MM.1S (cell line): ENCODE results near the gene CCNB2.

Source experiments
- DNase-seq: peaks from one replicate; pipeline ENCODE4 v3.0.0-alpha.2; 2015
- H2AFZ ChIP-seq: fragments of 300-600 bp; sonication (generic); 2 replicates; pipeline ENCODE4 v1.6.0; 2016; ENCODE audit warnings: antibody characterized with exemption, low read length
- H3F3A ChIP-seq: fragments of 300-600 bp; sonication (generic); 2 replicates; pipeline ENCODE4 v1.6.1; 2016; ENCODE audit warnings: mild to moderate bottlenecking, antibody characterized with exemption, low read length, moderate library complexity, mixed read lengths; ENCODE audit not compliant: insufficient read depth
- H3K27ac ChIP-seq: fragments of 300-600 bp; sonication (generic); 2 replicates; pipeline ENCODE4 v1.5.1; 2016; ENCODE audit warnings: mild to moderate bottlenecking, low read length
- H3K27me3 ChIP-seq: fragments of 300-600 bp; sonication (generic); replicated peaks from 2 replicates; pipeline ENCODE4 v1.6.0; 2016; ENCODE audit warnings: low read length; ENCODE audit not compliant: insufficient read depth
- H3K36me3 ChIP-seq: fragments of 300-600 bp; sonication (generic); replicated peaks from 2 replicates; pipeline ENCODE4 v1.6.1; 2016; ENCODE audit warnings: mild to moderate bottlenecking, low read length, mixed read lengths; ENCODE audit not compliant: insufficient read depth
- H3K4me1 ChIP-seq: fragments of 300-600 bp; sonication (generic); 2 replicates; pipeline ENCODE4 v1.6.1; 2016; ENCODE audit warnings: low read length, mixed read lengths
- H3K4me2 ChIP-seq: fragments of 300-600 bp; sonication (generic); 2 replicates; pipeline ENCODE4 v1.6.0; 2016; ENCODE audit warnings: low read depth, low read length
- H3K4me3 ChIP-seq: fragments of 300-600 bp; sonication (generic); 2 replicates; pipeline ENCODE4 v1.5.1; 2016; ENCODE audit warnings: low read length, mixed read lengths
- H3K79me2 ChIP-seq: fragments of 300-600 bp; sonication (generic); 2 replicates; pipeline ENCODE4 v1.6.1; 2016; ENCODE audit warnings: mixed run types, low read length, mixed read lengths
- H3K9ac ChIP-seq: fragments of 300-600 bp; sonication (generic); 2 replicates; pipeline ENCODE4 v1.6.1; 2016; ENCODE audit warnings: low read length, mixed read lengths
- H3K9me2 ChIP-seq: fragments of 300-600 bp; sonication (generic); replicated peaks from 2 replicates; pipeline ENCODE4 v1.6.1; 2016; ENCODE audit warnings: mild to moderate bottlenecking, low read length, mixed read lengths; ENCODE audit not compliant: insufficient read depth
- H3K9me3 ChIP-seq: fragments of 300-600 bp; sonication (generic); replicated peaks from 2 replicates; pipeline ENCODE4 v1.6.1; 2016; ENCODE audit warnings: mild to moderate bottlenecking, low read length, mixed read lengths; ENCODE audit not compliant: insufficient read depth
- H4K20me1 ChIP-seq: fragments of 300-600 bp; sonication (generic); 2 replicates; pipeline ENCODE4 v1.6.1; 2016; ENCODE audit warnings: mild to moderate bottlenecking, low read length, moderate library complexity, mixed read lengths; ENCODE audit not compliant: insufficient read depth
- CTCF ChIP-seq: fragments of 300-600 bp; sonication (generic); IDR thresholded peaks from 2 replicates; pipeline ENCODE4 v1.5.1; 2016; ENCODE audit warnings: antibody characterized with exemption, low read length, mixed read lengths
- EZH2 ChIP-seq: fragments of 300-600 bp; sonication (generic); optimal IDR thresholded peaks from 2 replicates; pipeline ENCODE3; 2017; ENCODE audit warnings: low read depth, mild to moderate bottlenecking, antibody characterized with exemption, low read length, mixed read lengths
- EZH2phosphoT487 ChIP-seq: fragments of 300-600 bp; sonication (generic); IDR thresholded peaks from 2 replicates; pipeline ENCODE4 v1.6.1; 2018; ENCODE audit warnings: antibody characterized with exemption, low read length

CCNB2 gene

DNA sequence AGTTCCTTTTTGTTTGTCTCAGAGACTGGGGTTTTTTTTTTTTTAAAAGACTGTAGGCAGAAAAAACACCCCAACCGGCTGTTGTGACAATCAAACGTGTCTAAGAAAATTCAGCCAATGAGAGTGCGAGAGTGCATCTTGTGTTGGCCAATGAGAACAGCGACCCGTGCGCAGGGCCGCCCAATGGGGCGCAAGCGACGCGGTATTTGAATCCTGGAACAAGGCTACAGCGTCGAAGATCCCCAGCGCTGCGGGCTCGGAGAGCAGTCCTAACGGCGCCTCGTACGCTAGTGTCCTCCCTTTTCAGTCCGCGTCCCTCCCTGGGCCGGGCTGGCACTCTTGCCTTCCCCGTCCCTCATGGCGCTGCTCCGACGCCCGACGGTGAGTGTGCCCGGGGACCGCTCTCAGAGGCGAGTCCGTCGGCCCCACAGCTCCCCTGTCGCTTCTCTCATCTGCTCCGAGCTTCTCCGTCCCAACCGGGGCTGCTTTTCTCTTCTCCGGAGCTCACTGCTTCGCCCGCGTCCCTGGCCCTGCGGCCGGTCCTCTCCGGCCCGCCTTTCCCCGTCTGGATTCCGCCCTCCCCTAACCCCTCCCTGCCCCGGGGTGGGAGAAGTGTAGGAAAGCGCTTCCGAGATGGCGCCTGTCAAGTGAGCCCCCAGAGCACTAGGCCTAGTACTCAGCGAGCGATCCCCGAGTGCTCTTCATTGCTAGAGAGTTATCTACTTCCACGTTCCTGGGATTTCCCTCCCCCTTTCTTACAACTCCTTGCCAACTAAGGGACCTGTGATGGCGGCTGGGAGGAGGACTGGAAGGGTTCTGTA is at the start of gene CCNB2:
Gene CCNB2, plus strand, starts transcription at position 235 of the 821 bp plus-strand sequence. Its CDS starts 123 bp downstream, at position 358.
- Histone ChIP-seq H3K36me3 (peaks cover 15% of the 10 kb centered on the region), H3K9me3 (no peaks in the 10 kb centered on the region), H3K4me1 (no peaks in the 10 kb centered on the region; the same call in 1 of the 2 replicates), H3K4me2 (peak within 1 kb of the TSS; percentile 80), H3K79me2 (peaks cover 43% of the 10 kb centered on the region), H3K27me3 (no peaks in the 10 kb centered on the region), H4K20me1 (no peaks in the 10 kb centered on the region), H3F3A (peaks cover 6% of the 10 kb centered on the region; the same call in 1 of the 2 replicates), H2AFZ (peak within 1 kb of the TSS; percentile 82), H3K27ac (peak within 1 kb of the TSS; percentile 66; the same call in 1 of the 2 replicates), H3K4me3 (peak within 1 kb of the TSS; percentile 95), H3K9ac (peak within 1 kb of the TSS; percentile 78), H3K9me2 (no peaks in the 10 kb centered on the region)
- no peak for TF ChIP-seq EZH2phosphoT487
- TF ChIP-seq CTCF = no peak
- TF ChIP-seq EZH2 = no peak
- peak; percentile 97 for DNase-seq

DNA sequence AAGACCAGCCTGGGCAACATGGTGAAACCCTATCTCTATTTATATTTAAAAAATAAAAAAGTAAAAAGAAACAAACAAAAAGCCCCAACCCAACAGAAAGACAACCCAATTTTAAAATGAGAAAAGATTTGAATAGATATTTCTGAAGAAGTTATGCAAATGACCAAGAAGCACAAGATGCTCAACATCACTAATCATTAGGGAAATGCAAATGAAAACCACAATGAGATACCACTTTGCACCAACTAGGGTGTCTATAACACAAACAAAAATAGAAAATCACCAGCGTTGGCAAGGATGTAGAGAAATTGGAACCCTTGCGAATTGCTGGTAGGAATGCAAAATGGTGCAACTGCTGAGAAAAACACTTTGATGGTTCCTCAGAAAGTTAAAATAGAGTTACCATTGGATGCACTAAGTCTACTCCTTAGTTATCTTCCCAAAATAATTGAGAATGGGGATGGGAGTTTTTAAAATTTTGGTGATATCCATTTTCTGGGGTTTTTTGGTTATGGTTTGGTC is 45.8 kb upstream of the CCNB2 start:
- TF ChIP-seq EZH2phosphoT487 (no peak), EZH2 (no peak), CTCF (no peak)
- 0 out of 2 replicates have a peak, but pooled peaks cover 7% of the 10 kb centered on the region for H3K4me1 ChIP-seq
- no peak overlapping the region for H3K9ac ChIP-seq
- H3K27me3 ChIP-seq = no peaks in the 10 kb centered on the region
- DNase-seq = no peak
- no peak overlapping the region for H3K4me3 ChIP-seq
- no peaks in the 10 kb centered on the region for H3K79me2 ChIP-seq
- H3F3A ChIP-seq = no peaks in the 10 kb centered on the region
- no peaks in the 10 kb centered on the region for H3K9me2 ChIP-seq
- no peak overlapping the region for H3K4me2 ChIP-seq
- H2AFZ ChIP-seq = no peak overlapping the region
- H4K20me1 ChIP-seq = no peaks in the 10 kb centered on the region
- H3K9me3 ChIP-seq = no peaks in the 10 kb centered on the region
- no peak overlapping the region for H3K27ac ChIP-seq
- peaks cover 5% of the 10 kb centered on the region; the same call in 1 of the 2 replicates for H3K36me3 ChIP-seq

DNA sequence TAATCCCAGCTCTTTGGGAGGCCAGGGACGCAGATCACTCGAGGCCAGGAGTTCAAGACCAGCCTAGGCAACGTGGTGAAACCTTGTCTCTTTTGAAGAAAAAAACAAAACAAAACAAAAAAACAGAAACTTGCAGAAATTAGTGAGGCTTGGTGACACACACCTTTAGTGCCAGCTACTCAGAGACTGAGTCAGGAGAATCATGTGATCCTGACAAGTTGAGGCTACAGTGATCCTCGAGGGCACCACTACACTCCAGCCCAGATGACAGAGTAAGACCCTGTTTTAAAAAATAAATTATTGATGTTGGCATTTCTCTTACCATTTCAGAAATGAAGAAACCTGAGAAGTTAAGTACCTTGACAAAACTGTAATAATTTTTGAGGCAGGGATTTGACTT is 44.6 kb upstream of the CCNB2 start:
- no peak for DNase-seq
- H2AFZ ChIP-seq = no peak overlapping the region
- no peaks in the 10 kb centered on the region for H3F3A ChIP-seq
- H3K27me3 ChIP-seq = no peaks in the 10 kb centered on the region
- H3K9ac ChIP-seq = no peak overlapping the region
- H4K20me1 ChIP-seq = no peaks in the 10 kb centered on the region
- H3K4me3 ChIP-seq = no peak overlapping the region
- H3K9me2 ChIP-seq = no peaks in the 10 kb centered on the region
- no peak overlapping the region for H3K27ac ChIP-seq
- H3K79me2 ChIP-seq = no peaks in the 10 kb centered on the region
- H3K36me3 ChIP-seq = peaks cover 8% of the 10 kb centered on the region; the same call in 1 of the 2 replicates
- H3K4me1 ChIP-seq = 0 out of 2 replicates have a peak, but pooled peaks cover 7% of the 10 kb centered on the region
- H3K4me2 ChIP-seq = no peak overlapping the region
- TF ChIP-seq EZH2 (no peak), CTCF (no peak), EZH2phosphoT487 (no peak)
- H3K9me3 ChIP-seq = no peaks in the 10 kb centered on the region
